NB4 (cell line): Measurements from ENCODE around the gene AGPAT3.

Experiments used
- POLR2A ChIP-seq: IDR thresholded peaks from 2 replicates; pipeline ENCODE4 v1.6.1; 2011; ENCODE audit warnings: mild to moderate bottlenecking; ENCODE audit not compliant: insufficient read length; ENCODE audit errors: extremely low read depth
- TF ChIP-seq, protein P1 (sequence below): IDR thresholded peaks from one replicate; pipeline ENCODE4 v1.5.1; 2012; ENCODE audit warnings: low read depth, low read length
- TF ChIP-seq, protein P2 (sequence below): IDR thresholded peaks from 2 replicates; pipeline ENCODE4 v1.6.1; 2011; ENCODE audit warnings: low read depth, low read length

DNA sequence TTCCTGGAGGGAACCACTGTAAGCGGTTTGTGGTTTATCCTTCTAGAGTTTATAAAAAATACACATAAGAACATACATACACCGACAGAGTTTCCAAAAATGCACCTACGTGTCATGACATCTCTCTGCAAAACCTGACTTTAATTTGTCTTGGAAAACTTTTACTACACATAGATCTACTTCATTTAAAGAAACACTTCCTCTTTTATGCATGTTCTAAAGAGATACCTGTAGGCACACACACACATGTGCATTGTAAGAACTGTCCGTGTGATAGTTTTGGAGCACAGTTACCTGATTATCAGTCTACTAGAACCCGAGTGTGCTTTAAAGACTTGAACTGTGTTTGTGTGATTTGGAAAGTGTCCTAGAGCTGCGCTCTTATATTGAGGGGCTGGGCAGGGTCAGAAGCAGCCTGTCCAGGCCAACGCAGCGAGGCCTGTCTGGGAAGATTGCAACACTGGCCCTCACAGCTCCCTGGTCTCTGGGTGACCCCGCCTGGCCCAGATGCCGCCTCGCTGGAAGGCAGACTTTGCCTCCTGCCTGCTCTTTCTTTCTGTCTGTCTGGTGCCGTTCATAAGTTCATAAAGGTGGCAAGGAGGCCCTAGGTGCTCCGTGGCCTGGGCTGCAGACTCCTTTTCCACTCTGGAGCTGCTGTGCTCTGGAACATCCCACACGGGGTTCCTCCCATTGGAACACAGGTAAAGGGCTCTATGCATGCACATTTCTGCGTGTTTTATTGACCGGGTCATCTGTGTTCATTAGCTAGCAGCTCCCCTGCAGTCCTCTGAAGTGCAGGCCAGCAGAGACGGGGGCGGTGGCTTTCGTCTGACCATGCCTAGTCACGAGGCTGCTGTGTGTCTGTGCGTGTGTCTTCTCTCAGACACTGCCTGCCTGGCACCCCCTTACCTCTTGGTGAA, 46.3 kb downstream of the AGPAT3 start:
- TF ChIP-seq, protein P1, sequence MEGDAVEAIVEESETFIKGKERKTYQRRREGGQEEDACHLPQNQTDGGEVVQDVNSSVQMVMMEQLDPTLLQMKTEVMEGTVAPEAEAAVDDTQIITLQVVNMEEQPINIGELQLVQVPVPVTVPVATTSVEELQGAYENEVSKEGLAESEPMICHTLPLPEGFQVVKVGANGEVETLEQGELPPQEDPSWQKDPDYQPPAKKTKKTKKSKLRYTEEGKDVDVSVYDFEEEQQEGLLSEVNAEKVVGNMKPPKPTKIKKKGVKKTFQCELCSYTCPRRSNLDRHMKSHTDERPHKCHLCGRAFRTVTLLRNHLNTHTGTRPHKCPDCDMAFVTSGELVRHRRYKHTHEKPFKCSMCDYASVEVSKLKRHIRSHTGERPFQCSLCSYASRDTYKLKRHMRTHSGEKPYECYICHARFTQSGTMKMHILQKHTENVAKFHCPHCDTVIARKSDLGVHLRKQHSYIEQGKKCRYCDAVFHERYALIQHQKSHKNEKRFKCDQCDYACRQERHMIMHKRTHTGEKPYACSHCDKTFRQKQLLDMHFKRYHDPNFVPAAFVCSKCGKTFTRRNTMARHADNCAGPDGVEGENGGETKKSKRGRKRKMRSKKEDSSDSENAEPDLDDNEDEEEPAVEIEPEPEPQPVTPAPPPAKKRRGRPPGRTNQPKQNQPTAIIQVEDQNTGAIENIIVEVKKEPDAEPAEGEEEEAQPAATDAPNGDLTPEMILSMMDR: no peak
- no peak for TF ChIP-seq POLR2A
- TF ChIP-seq, protein P2, sequence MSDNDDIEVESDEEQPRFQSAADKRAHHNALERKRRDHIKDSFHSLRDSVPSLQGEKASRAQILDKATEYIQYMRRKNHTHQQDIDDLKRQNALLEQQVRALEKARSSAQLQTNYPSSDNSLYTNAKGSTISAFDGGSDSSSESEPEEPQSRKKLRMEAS: no peak
